H1 (cell line): ENCODE results near the gene GLRX3. TPM values are rescaled to one million over a fixed set of nuclear protein-coding genes. Genes with fewer than 3 reads are reported as not detected.

ENCODE experiments used
- CTCF ChIA-PET: fragments of 300-600 bp; sonication (Branson Sonifier 250); formaldehyde crosslinking; loops from one replicate; lab custom pipeline; 2021; ENCODE audit not compliant: partially characterized antibody; lab: Charles Lee
- POLR2A ChIA-PET: fragments of 300-600 bp; sonication (Branson Sonifier 250); formaldehyde crosslinking; loops from one replicate; lab custom pipeline; 2021; ENCODE audit warnings: inconsistent platforms; ENCODE audit not compliant: partially characterized antibody; lab: Charles Lee
- DNase-seq, 2 experiments: peaks; one replicate each; pipeline versions ENCODE4 v3.0.0 to v3.0.0-alpha.2; 2010 to 2022; ENCODE audit warnings: low spot score in 2 of 2, low read depth in 1 of 2, mixed read lengths in 1 of 2
- FAIRE-seq: peaks from 2 replicates; lab custom pipeline; 2011; peaks lifted over from hg19 to GRCh38; lab: Jason Lieb, UNC
- H2AFZ ChIP-seq: 2 replicates; pipeline ENCODE4 v1.8.1; 2012; ENCODE audit warnings: low read length, inconsistent platforms
- H2AK5ac ChIP-seq: 2 replicates; pipeline ENCODE4 v1.6.1; 2013; ENCODE audit warnings: low read depth, low read length
- H2BK120ac ChIP-seq: replicated peaks from 2 replicates; pipeline ENCODE3; 2013; ENCODE audit warnings: low read depth, low read length, inconsistent platforms
- H2BK12ac ChIP-seq: 2 replicates; pipeline ENCODE4 v1.6.1; 2013; ENCODE audit warnings: low read depth, low read length
- H2BK15ac ChIP-seq: 2 replicates; pipeline ENCODE4 v1.6.1; 2013; ENCODE audit warnings: low read length
- H2BK20ac ChIP-seq: 2 replicates; pipeline ENCODE4 v1.6.1; 2013; ENCODE audit warnings: low read length
- H2BK5ac ChIP-seq: 2 replicates; pipeline ENCODE4 v1.6.1; 2013; ENCODE audit warnings: low read depth, low read length
- H3K14ac ChIP-seq: 2 replicates; pipeline ENCODE4 v1.6.1; 2013; ENCODE audit warnings: inconsistent platforms; ENCODE audit not compliant: insufficient read length
- H3K18ac ChIP-seq: 2 replicates; pipeline ENCODE4 v1.6.1; 2013; ENCODE audit warnings: low read length; ENCODE audit errors: extremely low read depth
- H3K23ac ChIP-seq: 2 replicates; pipeline ENCODE4 v1.6.1; 2013; ENCODE audit warnings: inconsistent platforms; ENCODE audit not compliant: insufficient read length
- H3K23me2 ChIP-seq: 2 replicates; pipeline ENCODE4 v1.6.1; 2013; ENCODE audit warnings: low read depth, low read length
- H3K27ac ChIP-seq: 2 replicates; pipeline ENCODE4 v1.6.1; 2011; ENCODE audit warnings: low read depth, low read length, inconsistent platforms
- H3K27me3 ChIP-seq, 4 experiments: replicated peaks in 1 of 4; 1 replicate in 1 of 4; 2 replicates in 3 of 4; pipeline versions ENCODE4 v1.6.1 to v1.8.1; 2011 to 2013; ENCODE audit warnings: low read length in 3 of 4, mild to moderate bottlenecking in 3 of 4, inconsistent platforms in 2 of 4, mixed read lengths in 2 of 4, moderate library complexity in 1 of 4; ENCODE audit not compliant: control insufficient read depth in 3 of 4, insufficient read depth in 3 of 4; ENCODE audit errors: extremely low read depth in 1 of 4
- H3K36me3 ChIP-seq, 4 experiments: 2 replicates each; pipeline versions ENCODE4 v1.6.1 to v1.8.1; 2011 to 2013; ENCODE audit warnings: mild to moderate bottlenecking in 4 of 4, low read length in 3 of 4, moderate library complexity in 2 of 4, control low read depth in 1 of 4, inconsistent platforms in 1 of 4; ENCODE audit not compliant: insufficient read depth in 4 of 4, control insufficient read depth in 2 of 4
- H3K4ac ChIP-seq: replicated peaks from 2 replicates; pipeline ENCODE3; 2013; ENCODE audit warnings: low read length, low read depth, mixed read lengths, inconsistent platforms; ENCODE audit not compliant: insufficient read length
- H3K4me1 ChIP-seq, 4 experiments: replicated peaks in 1 of 4; 1 replicate in 1 of 4; 2 replicates in 3 of 4; pipeline versions ENCODE4 v1.6.1 to v1.8.1; 2011 to 2013; ENCODE audit warnings: low read length in 3 of 4, inconsistent platforms in 2 of 4, mixed read lengths in 1 of 4; ENCODE audit not compliant: insufficient read depth in 4 of 4, control insufficient read depth in 3 of 4
- H3K4me2 ChIP-seq, 2 experiments: 2 replicates each; pipeline versions ENCODE4 v1.6.1 to v1.8.1; 2011 to 2013; ENCODE audit warnings: low read depth in 2 of 2, low read length in 2 of 2, control low read depth in 1 of 2, inconsistent platforms in 1 of 2, mild to moderate bottlenecking in 1 of 2; ENCODE audit not compliant: insufficient read depth in 1 of 2
- H3K4me3 ChIP-seq, 4 experiments: fragments of 200-600, 300-600 bp in 1 of 4; sonication (generic), shearing (Covaris generic), sonication (Bioruptor Twin) in 1 of 4; 2 replicates each; pipeline versions ENCODE4 v1.5.1 to v1.8.1; 2011 to 2016; ENCODE audit warnings: low read length in 4 of 4, low read depth in 3 of 4, control low read depth in 2 of 4, inconsistent platforms in 2 of 4, mild to moderate bottlenecking in 2 of 4, mixed read lengths in 1 of 4, moderate library complexity in 1 of 4; ENCODE audit not compliant: insufficient read depth in 2 of 4; ENCODE audit errors: extremely low read depth in 1 of 4
- H3K56ac ChIP-seq: replicated peaks from 2 replicates; pipeline ENCODE3; 2013; ENCODE audit warnings: low read depth, mild to moderate bottlenecking, mixed read lengths, low read length, inconsistent platforms; ENCODE audit not compliant: insufficient read length
- H3K79me1 ChIP-seq: 2 replicates; pipeline ENCODE4 v1.6.1; 2013; ENCODE audit warnings: low read depth, low read length, control low read depth
- H3K79me2 ChIP-seq, 2 experiments: 2 replicates each; pipeline versions ENCODE4 v1.6.1 to v1.8.1; 2012 to 2013; ENCODE audit warnings: low read length in 2 of 2, mild to moderate bottlenecking in 2 of 2, inconsistent platforms in 1 of 2; ENCODE audit not compliant: insufficient read depth in 2 of 2, control insufficient read depth in 1 of 2
- H3K9ac ChIP-seq, 4 experiments: replicated peaks in 1 of 4; 1 replicate in 1 of 4; 2 replicates in 3 of 4; pipeline versions ENCODE4 v1.6.1 to v1.8.1; 2011 to 2013; ENCODE audit warnings: low read depth in 3 of 4, low read length in 3 of 4, control low read depth in 2 of 4, mild to moderate bottlenecking in 2 of 4, moderate library complexity in 2 of 4, inconsistent platforms in 1 of 4; ENCODE audit errors: extremely low read depth in 1 of 4
- H3K9me3 ChIP-seq, 2 experiments: 2 replicates each; pipeline versions ENCODE4 v1.6.1 to v1.8.1; 2012 to 2013; ENCODE audit warnings: mild to moderate bottlenecking in 2 of 2, moderate library complexity in 2 of 2, control low read depth in 1 of 2, inconsistent platforms in 1 of 2, low read depth in 1 of 2, low read length in 1 of 2, mixed read lengths in 1 of 2; ENCODE audit not compliant: insufficient read depth in 2 of 2
- H4K20me1 ChIP-seq, 2 experiments: replicated peaks in 1 of 2; 2 replicates each; pipeline versions ENCODE3 to v1.8.1; 2011 to 2013; ENCODE audit warnings: inconsistent platforms in 2 of 2, low read length in 2 of 2, mild to moderate bottlenecking in 1 of 2; ENCODE audit not compliant: insufficient read depth in 2 of 2, control insufficient read depth in 1 of 2
- H4K5ac ChIP-seq: 2 replicates; pipeline ENCODE4 v1.6.1; 2013; ENCODE audit warnings: low read length, low read depth, mixed read lengths, inconsistent platforms; ENCODE audit not compliant: insufficient read length
- H4K8ac ChIP-seq: 2 replicates; pipeline ENCODE4 v1.8.0; 2013; ENCODE audit warnings: mild to moderate bottlenecking, moderate library complexity, low read length, inconsistent platforms; ENCODE audit not compliant: insufficient read depth; ENCODE audit errors: extremely low read depth
- H4K91ac ChIP-seq: replicated peaks from 2 replicates; pipeline ENCODE3; 2013; ENCODE audit warnings: low read length, mixed read lengths, inconsistent platforms; ENCODE audit not compliant: insufficient read length
- CBX5 ChIP-seq: fragments of 300-800, 300-1000 bp; sonication (generic); IDR thresholded peaks from 2 replicates; pipeline ENCODE4 v1.7.1; 2016; ENCODE audit warnings: antibody characterized with exemption, low read length, low read depth
- CHD1 ChIP-seq: IDR thresholded peaks from 2 replicates; pipeline ENCODE4 v1.6.1; 2012; ENCODE audit warnings: low read depth, low read length, improper control_type of control experiment
- EP300 ChIP-seq, 2 experiments: IDR thresholded peaks; 1 replicate in 1 of 2; 2 replicates in 1 of 2; pipeline ENCODE4 v1.6.1; 2011 to 2012; ENCODE audit warnings: low read depth in 2 of 2, low read length in 2 of 2, mild to moderate bottlenecking in 2 of 2, borderline replicate concordance in 1 of 2, inconsistent platforms in 1 of 2, moderate library complexity in 1 of 2
- KDM4A ChIP-seq: IDR thresholded peaks from one replicate; pipeline ENCODE4 v1.7.1; 2012; ENCODE audit warnings: low read depth, mild to moderate bottlenecking, moderate library complexity, low read length, inconsistent platforms; ENCODE audit not compliant: severe bottlenecking
- SRF ChIP-seq: IDR thresholded peaks from 2 replicates; pipeline ENCODE4 v1.6.1; 2011; ENCODE audit warnings: mild to moderate bottlenecking, low read depth, low read length, moderate library complexity
- TCF12 ChIP-seq: IDR thresholded peaks from 2 replicates; pipeline ENCODE4 v1.6.1; 2011; ENCODE audit warnings: low read depth, mild to moderate bottlenecking, low read length
- YY1 ChIP-seq: IDR thresholded peaks from 2 replicates; pipeline ENCODE4 v1.6.1; 2011; ENCODE audit warnings: low read depth, mild to moderate bottlenecking, low read length
- WGBS, 2 experiments: shearing (Covaris generic) in 1 of 2; methylation state at CpG; one replicate each; pipeline versions ENCODE4 v1.1.6 to v1.1.7; 2013 to 2015; ENCODE audit warnings: low lambda C conversion rate in 2 of 2, mixed read lengths in 2 of 2, inconsistent platforms in 1 of 2, low coverage in 1 of 2, missing lambda C conversion rate in 1 of 2; ENCODE audit not compliant: insufficient replicate concordance in 2 of 2, insufficient coverage in 1 of 2, insufficient read length in 1 of 2; ENCODE audit errors: extremely low coverage in 1 of 2, missing lambda C conversion rate in 1 of 2; 5-methylcytosine and 5-hydroxymethylcytosine counted together
- long read RNA-seq, 2 experiments: library from RNA in 1 of 2; library from capped mRNA in 1 of 2; stranded (forward); transcript quantifications; one replicate each; pipeline ENCODE4 v2.0.0, GENCODE V29; 2021; ENCODE audit warnings: inconsistent platforms in 1 of 2
- polyA minus RNA-seq, 3 experiments: library from RNA; depleted of rRNA, polyadenylated mRNA; stranded (reverse); fragments of >200 nt; gene quantifications; 1 replicate in 2 of 3; 2 replicates in 1 of 3; pipeline ENCODE4 v1.2.3, GENCODE V29; 2011
- polyA plus RNA-seq, 7 experiments: library from polyadenylated mRNA; depleted of rRNA in 3 of 7; stranded (reverse) in 5 of 7; unstranded in 2 of 7; fragments of >200 nt in 5 of 7; fragments of 200-250 nt in 2 of 7; gene quantifications; 1 replicate in 5 of 7; 2 replicates in 1 of 7; 4 replicates in 1 of 7; pipeline versions ENCODE4 v1.2.1 to v1.2.3, GENCODE V29; 2011 to 2013; ENCODE audit warnings: missing spikeins in 2 of 7, mixed read lengths in 2 of 7
- total RNA-seq: library from RNA; stranded (reverse); fragmentation: NEBNext Ultra II Directional; extraction: Animal tissue kit (Norgen Biotek cat#: 25700); gene quantifications from 2 replicates; pipeline ENCODE4 v1.2.1, GENCODE V29; 2021

The GLRX3 gene
- 155 and 157 TPM in 2 replicates for total RNA-seq
- polyA plus RNA-seq (2011; rRNA removed) = 55.3 and 59.9 TPM in 2 replicates
- 113 TPM for polyA plus RNA-seq (2011; cell fraction: cytosol; rRNA removed)
- 44.4 TPM for polyA plus RNA-seq (2011; cell fraction: nucleus; rRNA removed)
- polyA plus RNA-seq (2012, experiment 1 of 2) = 94.4 to 129 TPM (median 119 TPM) in 4 replicates
- polyA plus RNA-seq (2012, experiment 2 of 2) = 86.2 TPM
- 156 TPM for polyA plus RNA-seq (2013, experiment 1 of 2)
- 155 TPM for polyA plus RNA-seq (2013, experiment 2 of 2)
- polyA minus RNA-seq (2011; rRNA and poly(A)+ RNA removed) = 30.9 and 38.9 TPM in 2 replicates
- 26.2 TPM for polyA minus RNA-seq (2011; cell fraction: cytosol; rRNA and poly(A)+ RNA removed)
- 22.6 TPM for polyA minus RNA-seq (2011; cell fraction: nucleus; rRNA and poly(A)+ RNA removed)
- long read RNA-seq, experiment 1, transcript GLRX3-202 (12 exons, 3,827 nt) = minor isoform, 25 of 192 reads
- long read RNA-seq, experiment 1, transcript GLRX3-201 (11 exons, 1,302 nt) = major isoform, 121 of 192 reads
- long read RNA-seq, experiment 1, partial matches to known transcripts = 28 of 192 reads
- long read RNA-seq, experiment 1, other reads (novel, unspliced or antisense) = 18 of 192 reads
- long read RNA-seq, experiment 2, transcript GLRX3-202 (12 exons, 3,827 nt) = minor isoform, 59 of 457 reads
- long read RNA-seq, experiment 2, transcript GLRX3-201 (11 exons, 1,302 nt) = major isoform, 372 of 457 reads
- long read RNA-seq, experiment 2, partial matches to known transcripts = 7 of 457 reads
- long read RNA-seq, experiment 2, other reads (novel, unspliced or antisense) = 18 of 457 reads

DNA sequence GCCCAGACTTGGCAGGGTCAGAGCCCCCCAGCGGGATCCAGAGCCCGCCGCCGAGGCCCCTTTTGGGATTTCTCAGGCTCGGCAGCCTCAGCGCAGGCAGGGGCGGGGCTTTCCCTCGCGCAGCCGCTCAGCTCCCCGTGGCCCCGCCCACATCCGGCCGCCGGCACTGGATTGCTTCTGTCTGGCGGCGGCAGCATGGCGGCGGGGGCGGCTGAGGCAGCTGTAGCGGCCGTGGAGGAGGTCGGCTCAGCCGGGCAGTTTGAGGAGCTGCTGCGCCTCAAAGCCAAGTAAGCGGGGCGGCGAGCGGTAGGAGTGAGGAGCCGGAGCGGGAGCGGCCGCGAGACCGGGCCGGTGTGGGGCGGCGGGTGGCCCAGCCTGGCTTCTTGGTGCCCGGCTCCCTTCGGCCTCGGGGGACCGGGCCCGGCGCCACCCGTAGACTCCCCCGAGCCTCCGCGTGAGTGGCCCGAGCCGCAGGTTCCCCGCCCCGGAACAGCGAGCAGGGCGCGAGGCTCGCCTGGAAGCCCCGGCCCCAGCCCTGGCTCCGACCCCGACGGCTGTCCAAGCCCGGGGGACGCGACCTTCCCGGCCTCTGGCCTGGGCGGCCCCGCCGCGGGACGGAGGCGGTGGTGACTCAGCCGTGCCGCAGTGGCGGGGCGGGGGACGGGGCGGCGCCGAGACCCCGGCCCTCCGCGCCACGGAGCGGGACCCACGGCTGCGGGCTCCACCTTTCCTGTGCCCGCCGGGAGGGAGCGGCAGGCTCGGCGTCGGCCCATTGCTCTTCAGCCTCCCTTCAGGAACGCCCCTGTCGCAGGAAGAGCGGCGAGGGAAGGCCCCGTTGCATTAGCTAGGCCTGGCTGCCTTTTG, at the start of gene GLRX3:
Gene GLRX3 (plus strand): TSS at position 166 of the 864 bp plus-strand sequence. CDS start 30 bp downstream, at position 196.
- H3K4ac ChIP-seq = no peak within 1 kb of the TSS
- no peak within 1 kb of the TSS for H2BK20ac ChIP-seq
- peak within 1 kb of the TSS; percentile 60; the same call in 1 of the 2 replicates for H2BK12ac ChIP-seq
- H3K23me2 ChIP-seq = peaks cover 11% of the 10 kb centered on the region; the same call in 1 of the 2 replicates
- DNase-seq (peak; percentile 27 to 91), FAIRE-seq (no peak)
- H3K79me1 ChIP-seq = peaks cover 2% of the 10 kb centered on the region; the same call in 1 of the 2 replicates
- peak within 1 kb of the TSS; percentile 80 to 87 for H3K4me2 ChIP-seq
- H3K14ac ChIP-seq = no peak within 1 kb of the TSS
- peak within 1 kb of the TSS; percentile 60 for H3K18ac ChIP-seq
- no peak within 1 kb of the TSS for H2AFZ ChIP-seq
- peak within 1 kb of the TSS; percentile 56 to 78 (median 70) for H3K9ac ChIP-seq
- H4K5ac ChIP-seq = peak within 1 kb of the TSS; percentile 71
- CTCF ChIA-PET = interaction anchor here (1.0 to 2.7 kb wide), 4 partner anchors 9 to 26 kb away, joined by 3 to 13 read pairs (median 8); partner anchors contain the start of gene C10orf143
- H3K27ac ChIP-seq = peak within 1 kb of the TSS; percentile 31; the same call in 1 of the 2 replicates
- H2BK15ac ChIP-seq = no peak within 1 kb of the TSS
- WGBS, 2 experiments = 2% methylated on average over 39 of the region's 96 CpGs; no CpG with 5 or more reads in 1 of the 2 experiments
- H3K23ac ChIP-seq = no peak within 1 kb of the TSS
- H3K36me3 ChIP-seq = no peaks in the 10 kb centered on the region
- POLR2A ChIA-PET = interaction anchor here (1.0 to 4.7 kb wide), 5 partner anchors 9 to 31 kb away, joined by 4 to 28 read pairs (median 6); partner anchors contain the start of gene C10orf143
- peak within 1 kb of the TSS; percentile 83 to 96 (median 84) for H3K4me3 ChIP-seq
- H3K79me2 ChIP-seq = peaks cover 20 to 49% of the 10 kb centered on the region in 2 experiments
- H3K4me1 ChIP-seq = peaks cover 0 to 7% (median 4%) of the 10 kb centered on the region in 4 experiments; a peak in 3 of 7 replicates
- peaks cover 8 to 16% of the 10 kb centered on the region in 2 experiments for H4K20me1 ChIP-seq
- H3K56ac ChIP-seq = peak within 1 kb of the TSS; percentile 69
- H2AK5ac ChIP-seq = no peak within 1 kb of the TSS; the same call in 1 of the 2 replicates
- H3K27me3 ChIP-seq = 0 out of 7 replicates have a peak, but pooled peaks cover 0 to 4% (median 0%) of the 10 kb centered on the region in 4 experiments
- peak within 1 kb of the TSS; percentile 54 for H4K91ac ChIP-seq
- no peaks in the 10 kb centered on the region for H3K9me3 ChIP-seq
- H2BK5ac ChIP-seq = no peak within 1 kb of the TSS
- H2BK120ac ChIP-seq = peak within 1 kb of the TSS; percentile 54
- H4K8ac ChIP-seq = peak within 1 kb of the TSS; percentile 79; the same call in 1 of the 2 replicates
- TF ChIP-seq CHD1 (no peak), YY1 (peak; percentile 95), CBX5 (no peak), EP300 (IDR thresholded peaks at IDR 0.05; ENCODE audit: borderline replicate concordance in 1 of 2, low read depth in 2 of 2, low read length in 2 of 2) (no peak), TCF12 (no peak), KDM4A (peak; percentile 86), SRF (peak; percentile 83)
